ENCODE data around the gene DCST2. TPM values are rescaled to one million over a fixed set of nuclear protein-coding genes. Genes with fewer than 3 reads are reported as not detected.
A peak's percentile ranks its signal among the peaks of the same experiment; 100 is the strongest.
"Not testable (repeated sequence)": the region's sequence is repeated elsewhere in the genome, so short reads cannot be mapped to it uniquely, and the experiment has no call there.

DCST2 gene
- polyA plus RNA-seq, 3 donors: 2.6 TPM; not detected in 2

DNA sequence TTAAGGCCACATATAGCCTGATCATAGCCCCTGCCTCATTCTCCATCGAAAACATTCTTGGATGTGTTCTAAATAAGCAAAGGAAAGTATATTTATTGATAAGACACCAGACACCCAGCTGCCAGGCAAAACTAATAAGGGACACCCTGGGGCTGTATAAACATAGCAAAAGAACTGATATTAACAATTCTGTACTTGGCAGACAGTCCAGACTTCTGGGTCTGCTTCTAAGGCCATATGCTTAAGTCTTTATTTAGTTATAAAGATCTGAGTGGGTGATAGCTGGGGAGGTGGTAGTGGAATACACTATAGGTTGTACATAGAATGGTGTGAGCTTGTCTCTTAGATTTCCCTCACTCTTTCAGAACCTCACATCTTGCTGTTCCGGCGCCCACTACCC is 55.2 kb downstream of the DCST2 start:
- peaks cover 8% of the 10 kb centered on the region for H3K4me1 Mint-ChIP-seq
- peak overlapping the region in 2 of 7 donors; percentile 43 to 61 for H3K27ac Mint-ChIP-seq
- peaks cover 0 to 2% (median 0%) of the 10 kb centered on the region in 7 donors for H3K9me3 Mint-ChIP-seq
- TF ChIP-seq, protein P1, sequence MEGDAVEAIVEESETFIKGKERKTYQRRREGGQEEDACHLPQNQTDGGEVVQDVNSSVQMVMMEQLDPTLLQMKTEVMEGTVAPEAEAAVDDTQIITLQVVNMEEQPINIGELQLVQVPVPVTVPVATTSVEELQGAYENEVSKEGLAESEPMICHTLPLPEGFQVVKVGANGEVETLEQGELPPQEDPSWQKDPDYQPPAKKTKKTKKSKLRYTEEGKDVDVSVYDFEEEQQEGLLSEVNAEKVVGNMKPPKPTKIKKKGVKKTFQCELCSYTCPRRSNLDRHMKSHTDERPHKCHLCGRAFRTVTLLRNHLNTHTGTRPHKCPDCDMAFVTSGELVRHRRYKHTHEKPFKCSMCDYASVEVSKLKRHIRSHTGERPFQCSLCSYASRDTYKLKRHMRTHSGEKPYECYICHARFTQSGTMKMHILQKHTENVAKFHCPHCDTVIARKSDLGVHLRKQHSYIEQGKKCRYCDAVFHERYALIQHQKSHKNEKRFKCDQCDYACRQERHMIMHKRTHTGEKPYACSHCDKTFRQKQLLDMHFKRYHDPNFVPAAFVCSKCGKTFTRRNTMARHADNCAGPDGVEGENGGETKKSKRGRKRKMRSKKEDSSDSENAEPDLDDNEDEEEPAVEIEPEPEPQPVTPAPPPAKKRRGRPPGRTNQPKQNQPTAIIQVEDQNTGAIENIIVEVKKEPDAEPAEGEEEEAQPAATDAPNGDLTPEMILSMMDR (IDR thresholded peaks at IDR 0.05): no peak
- no peaks in the 10 kb centered on the region for H3K27me3 Mint-ChIP-seq (ENCODE audit: low read depth in 3 of 3)
- DNase-seq: no peak
- intact Hi-C loops (cut with micrococcal nuclease): no loop called here
- no CpG with 5 or more reads among the region's 3 CpGs for WGBS (ENCODE audit: insufficient coverage)
- no peak overlapping the region for H3K4me3 Mint-ChIP-seq
- Histone ChIP-seq H3K9me3 (replicated peaks in 1 of 2; ENCODE audit: control insufficient read depth in 1 of 2, insufficient read depth in 1 of 2, low read length in 2 of 2) (no peaks in the 10 kb centered on the region), H3K79me2 (ENCODE audit: insufficient read depth, low read length) (peaks cover 60% of the 10 kb centered on the region), H4K20me1 (ENCODE audit: insufficient read depth, low read length) (peaks cover 2% of the 10 kb centered on the region), H3K27ac (ENCODE audit: low read depth in 1 of 2, low read length in 2 of 2) (peak overlapping the region in 1 of 2 donors; percentile 54), H3K9ac (ENCODE audit: insufficient read depth, low read length, poor library complexity, severe bottlenecking) (no peak overlapping the region), H3K27me3 (ENCODE audit: control insufficient read depth in 2 of 2, insufficient read depth in 2 of 2, low read length in 2 of 2) (no peaks in the 10 kb centered on the region), H2AFZ (ENCODE audit: insufficient read depth, low read depth, low read length, poor library complexity, severe bottlenecking) (no peak overlapping the region), H3K4me1 (ENCODE audit: control insufficient read depth in 1 of 2, insufficient read depth in 2 of 2, low read length in 2 of 2) (peaks cover 21 to 27% of the 10 kb centered on the region in 2 donors), H3K36me3 (replicated peaks in 1 of 2; ENCODE audit: control insufficient read depth in 1 of 2, insufficient read depth in 2 of 2, low read length in 2 of 2) (no peaks in the 10 kb centered on the region), H3K4me3 (replicated peaks in 1 of 3; ENCODE audit: low read depth in 2 of 3, low read length in 3 of 3) (no peak overlapping the region), H3K4me2 (replicated peaks; ENCODE audit: extremely low read depth, low read length, poor library complexity, severe bottlenecking) (no peak overlapping the region)
- peaks cover 0 to 11% of the 10 kb centered on the region in 2 donors for H3K36me3 Mint-ChIP-seq

DNA sequence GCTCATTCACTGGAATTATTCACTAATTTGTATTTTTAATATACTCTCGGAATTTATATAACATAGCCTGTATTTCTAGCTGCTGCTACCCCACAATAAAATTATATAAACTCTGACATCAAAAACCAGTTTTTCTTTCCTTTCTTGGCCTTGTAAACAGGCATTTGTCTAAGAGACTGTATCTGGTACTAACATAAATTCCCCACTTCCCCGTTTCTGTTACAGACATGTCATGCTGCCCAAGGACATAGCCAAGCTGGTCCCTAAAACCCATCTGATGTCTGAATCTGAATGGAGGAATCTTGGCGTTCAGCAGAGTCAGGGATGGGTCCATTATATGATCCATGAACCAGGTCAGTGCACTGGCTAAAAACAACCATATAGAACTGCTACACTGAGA is 55.8 kb downstream of the DCST2 start:
- peaks cover 12% of the 10 kb centered on the region for H3K4me1 Mint-ChIP-seq
- H3K9me3 ChIP-seq (replicated peaks in 1 of 2; ENCODE audit: control insufficient read depth in 1 of 2, insufficient read depth in 1 of 2, low read length in 2 of 2); H3K27me3 Mint-ChIP-seq (ENCODE audit: low read depth in 3 of 3); H4K20me1 ChIP-seq (ENCODE audit: insufficient read depth, low read length); H3K9ac ChIP-seq (ENCODE audit: insufficient read depth, low read length, poor library complexity, severe bottlenecking); DNase-seq; H3K4me3 ChIP-seq (replicated peaks in 1 of 3; ENCODE audit: low read depth in 2 of 3, low read length in 3 of 3); H3K9me3 Mint-ChIP-seq; H2AFZ ChIP-seq (ENCODE audit: insufficient read depth, low read depth, low read length, poor library complexity, severe bottlenecking); H3K27me3 ChIP-seq (ENCODE audit: control insufficient read depth in 2 of 2, insufficient read depth in 2 of 2, low read length in 2 of 2); H3K4me2 ChIP-seq (replicated peaks; ENCODE audit: extremely low read depth, low read length, poor library complexity, severe bottlenecking); intact Hi-C loops (cut with micrococcal nuclease); H3K36me3 ChIP-seq (replicated peaks in 1 of 2; ENCODE audit: control insufficient read depth in 1 of 2, insufficient read depth in 2 of 2, low read length in 2 of 2); H3K4me3 Mint-ChIP-seq: not testable (repeated sequence)
- H3K36me3 Mint-ChIP-seq: peaks cover under 1 to 11% of the 10 kb centered on the region in 2 donors
- H3K27ac Mint-ChIP-seq: peak overlapping the region in 5 of 7 donors; percentile 17 to 72 (median 61)
- WGBS (ENCODE audit: insufficient coverage): no CpG with 5 or more reads among the region's 3 CpGs
- peaks cover 64% of the 10 kb centered on the region for H3K79me2 ChIP-seq (ENCODE audit: insufficient read depth, low read length)
- peaks cover 26 to 31% of the 10 kb centered on the region in 2 donors for H3K4me1 ChIP-seq (ENCODE audit: control insufficient read depth in 1 of 2, insufficient read depth in 2 of 2, low read length in 2 of 2)
- H3K27ac ChIP-seq (ENCODE audit: low read depth in 1 of 2, low read length in 2 of 2): peak overlapping the region in 1 of 2 donors; percentile 54
